Hepatocyte (in vitro differentiated cells): ENCODE measurements around the gene ISY1. TPM values are rescaled to one million over a fixed set of nuclear protein-coding genes. Genes with fewer than 3 reads are reported as not detected.
"Not testable (repeated sequence)": the region's sequence is repeated elsewhere in the genome, so short reads cannot be mapped to it uniquely, and the experiment has no call there.

Experiments used
- DNase-seq: peaks from one replicate; pipeline ENCODE4 v3.0.0-alpha.2; 2016; ENCODE audit warnings: low spot score
- H2AFZ ChIP-seq: fragments of 200-600 bp; sonication (generic); 2 replicates; pipeline ENCODE4 v1.6.0; 2016; ENCODE audit warnings: antibody characterized with exemption, mild to moderate bottlenecking
- H3K27ac ChIP-seq: fragments of 200-600 bp; sonication (generic); 2 replicates; pipeline ENCODE4 v1.5.1; 2016; ENCODE audit warnings: mild to moderate bottlenecking
- H3K27me3 ChIP-seq: fragments of 200-600 bp; sonication (generic); 2 replicates; pipeline ENCODE4 v1.6.1; 2016
- H3K36me3 ChIP-seq: fragments of 200-600 bp; sonication (generic); replicated peaks from 2 replicates; pipeline ENCODE4 v1.5.1; 2016; ENCODE audit warnings: low read depth; ENCODE audit not compliant: insufficient read depth
- H3K4me1 ChIP-seq: fragments of 200-600 bp; sonication (generic); 2 replicates; pipeline ENCODE4 v1.5.1; 2016; ENCODE audit warnings: mild to moderate bottlenecking, moderate library complexity; ENCODE audit not compliant: insufficient read depth
- H3K4me2 ChIP-seq: fragments of 200-600 bp; sonication (generic); 2 replicates; pipeline ENCODE4 v1.6.0; 2016
- H3K4me3 ChIP-seq: fragments of 200-600 bp; sonication (generic); 2 replicates; pipeline ENCODE4 v1.5.1; 2016; ENCODE audit warnings: mild to moderate bottlenecking
- H3K79me2 ChIP-seq: fragments of 200-600 bp; sonication (generic); 2 replicates; pipeline ENCODE4 v1.6.0; 2017; ENCODE audit warnings: mild to moderate bottlenecking
- H3K9me2 ChIP-seq: fragments of 200-600 bp; sonication (generic); replicated peaks from 2 replicates; pipeline ENCODE4 v1.6.0; 2017; ENCODE audit warnings: mild to moderate bottlenecking; ENCODE audit not compliant: insufficient read depth
- H3K9me3 ChIP-seq: fragments of 200-600 bp; sonication (generic); 2 replicates; pipeline ENCODE4 v1.5.1; 2016; ENCODE audit warnings: low read depth, mild to moderate bottlenecking
- H4K20me1 ChIP-seq: fragments of 200-600 bp; sonication (generic); 2 replicates; pipeline ENCODE4 v1.6.0; 2016; ENCODE audit warnings: mild to moderate bottlenecking; ENCODE audit not compliant: insufficient read depth, poor library complexity, severe bottlenecking
- EZH2 ChIP-seq: fragments of 200-600 bp; sonication (generic); IDR thresholded peaks from 2 replicates; pipeline ENCODE4 v1.6.1; 2016; ENCODE audit warnings: antibody characterized with exemption, mild to moderate bottlenecking, borderline replicate concordance
- EZH2phosphoT487 ChIP-seq: fragments of 200-600 bp; sonication (generic); IDR thresholded peaks from one replicate; pipeline ENCODE4 v1.6.1; 2018; ENCODE audit warnings: antibody characterized with exemption, mild to moderate bottlenecking, low read depth, moderate library complexity; ENCODE audit not compliant: unreplicated experiment, severe bottlenecking
- WGBS: methylation state at CpG from one replicate; pipeline ENCODE4 v1.1.6; 2016; ENCODE audit warnings: low lambda C conversion rate; ENCODE audit errors: missing lambda C conversion rate; 5-methylcytosine and 5-hydroxymethylcytosine counted together
- polyA plus RNA-seq: library from polyadenylated mRNA; unstranded; fragments of >200 nt; fragmentation: Nextera tagmentation; extraction: Ambion mirVana; gene quantifications from 2 replicates; pipeline ENCODE4 v1.2.1, GENCODE V29; 2016
- total RNA-seq: library from RNA; depleted of rRNA; stranded (reverse); fragments of >200 nt; gene quantifications from 2 replicates; pipeline ENCODE4 v1.2.3, GENCODE V29; 2014
- TF ChIP-seq, protein P1 (sequence below): fragments of 200-600 bp; sonication (generic); IDR thresholded peaks from 2 replicates; pipeline ENCODE4 v1.5.1; 2016; ENCODE audit warnings: antibody characterized with exemption, mild to moderate bottlenecking; ENCODE audit not compliant: poor library complexity

Gene ISY1
- total and polyA plus RNA-seq, 2 experiments from 2014 or later: 20.1 to 35.8 TPM

DNA sequence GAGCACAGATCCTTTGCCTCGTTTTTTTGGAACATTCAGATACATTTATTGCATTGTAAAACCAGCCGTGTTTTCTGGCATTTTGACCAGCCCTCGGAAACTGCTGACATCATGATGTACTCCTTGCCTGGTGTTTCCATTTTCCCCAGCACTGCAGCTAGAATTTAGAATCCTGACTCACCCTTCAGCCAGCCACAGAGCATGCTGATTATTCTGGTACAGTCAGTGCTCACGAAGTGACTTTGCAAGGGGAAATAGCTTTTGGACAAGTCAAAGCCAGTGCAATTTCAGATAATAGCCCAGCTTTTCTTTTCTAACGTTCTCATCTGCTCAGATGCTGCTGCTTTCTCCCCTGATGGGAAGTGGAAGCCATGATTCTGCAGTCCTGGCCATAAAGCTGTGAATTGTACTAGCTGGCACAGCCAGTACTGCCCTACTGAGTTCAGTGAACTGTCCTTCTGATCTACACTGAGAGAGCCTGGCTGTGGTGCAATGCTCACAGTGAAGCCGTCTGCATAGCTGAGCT, 34.9 kb upstream of the ISY1 start:
- H2AFZ ChIP-seq: no peak overlapping the region
- H3K27ac ChIP-seq: peak overlapping the region; percentile 70
- no peak overlapping the region for H3K4me3 ChIP-seq
- H3K79me2 ChIP-seq: no peaks in the 10 kb centered on the region
- TF ChIP-seq, protein P1, sequence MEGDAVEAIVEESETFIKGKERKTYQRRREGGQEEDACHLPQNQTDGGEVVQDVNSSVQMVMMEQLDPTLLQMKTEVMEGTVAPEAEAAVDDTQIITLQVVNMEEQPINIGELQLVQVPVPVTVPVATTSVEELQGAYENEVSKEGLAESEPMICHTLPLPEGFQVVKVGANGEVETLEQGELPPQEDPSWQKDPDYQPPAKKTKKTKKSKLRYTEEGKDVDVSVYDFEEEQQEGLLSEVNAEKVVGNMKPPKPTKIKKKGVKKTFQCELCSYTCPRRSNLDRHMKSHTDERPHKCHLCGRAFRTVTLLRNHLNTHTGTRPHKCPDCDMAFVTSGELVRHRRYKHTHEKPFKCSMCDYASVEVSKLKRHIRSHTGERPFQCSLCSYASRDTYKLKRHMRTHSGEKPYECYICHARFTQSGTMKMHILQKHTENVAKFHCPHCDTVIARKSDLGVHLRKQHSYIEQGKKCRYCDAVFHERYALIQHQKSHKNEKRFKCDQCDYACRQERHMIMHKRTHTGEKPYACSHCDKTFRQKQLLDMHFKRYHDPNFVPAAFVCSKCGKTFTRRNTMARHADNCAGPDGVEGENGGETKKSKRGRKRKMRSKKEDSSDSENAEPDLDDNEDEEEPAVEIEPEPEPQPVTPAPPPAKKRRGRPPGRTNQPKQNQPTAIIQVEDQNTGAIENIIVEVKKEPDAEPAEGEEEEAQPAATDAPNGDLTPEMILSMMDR: no peak
- TF ChIP-seq EZH2 (no peak), EZH2phosphoT487 (no peak)
- H3K27me3 ChIP-seq: no peaks in the 10 kb centered on the region
- no peaks in the 10 kb centered on the region for H3K4me1 ChIP-seq
- no peaks in the 10 kb centered on the region for H3K9me2 ChIP-seq
- no peaks in the 10 kb centered on the region for H3K36me3 ChIP-seq
- peak overlapping the region; percentile 40 for H3K4me2 ChIP-seq
- WGBS: 54% methylated on average over 6 of the region's 6 CpGs
- no peaks in the 10 kb centered on the region for H3K9me3 ChIP-seq
- DNase-seq: peak; percentile 64
- no peaks in the 10 kb centered on the region for H4K20me1 ChIP-seq

DNA sequence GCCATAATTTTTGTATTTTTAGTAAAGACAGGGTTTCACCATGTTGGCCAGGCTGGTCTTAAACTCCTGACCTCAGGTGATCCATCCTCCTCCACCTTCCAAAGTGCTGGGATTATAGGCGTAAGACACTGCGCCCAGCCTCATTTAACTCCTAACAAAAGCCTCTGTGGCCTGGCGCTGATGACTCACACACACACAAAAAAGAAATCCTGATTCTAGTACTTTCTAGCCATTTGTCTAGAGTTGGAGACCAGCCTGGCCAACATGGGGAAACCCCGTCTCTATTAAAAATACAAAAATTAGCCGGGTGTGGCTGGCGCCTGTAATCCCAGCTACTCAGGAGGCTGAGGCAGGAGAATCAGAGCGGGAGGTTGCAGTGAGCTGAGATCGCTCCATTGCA, 28.9 kb upstream of the ISY1 start:
- not testable (repeated sequence) for H3K27ac ChIP-seq, H4K20me1 ChIP-seq, H3K9me3 ChIP-seq, DNase-seq, H2AFZ ChIP-seq, H3K4me1 ChIP-seq, H3K9me2 ChIP-seq, H3K36me3 ChIP-seq, H3K27me3 ChIP-seq, H3K4me2 ChIP-seq, H3K4me3 ChIP-seq
- 97% methylated on average over 8 of the region's 8 CpGs for WGBS
- H3K79me2 ChIP-seq: peaks cover 16% of the 10 kb centered on the region

DNA sequence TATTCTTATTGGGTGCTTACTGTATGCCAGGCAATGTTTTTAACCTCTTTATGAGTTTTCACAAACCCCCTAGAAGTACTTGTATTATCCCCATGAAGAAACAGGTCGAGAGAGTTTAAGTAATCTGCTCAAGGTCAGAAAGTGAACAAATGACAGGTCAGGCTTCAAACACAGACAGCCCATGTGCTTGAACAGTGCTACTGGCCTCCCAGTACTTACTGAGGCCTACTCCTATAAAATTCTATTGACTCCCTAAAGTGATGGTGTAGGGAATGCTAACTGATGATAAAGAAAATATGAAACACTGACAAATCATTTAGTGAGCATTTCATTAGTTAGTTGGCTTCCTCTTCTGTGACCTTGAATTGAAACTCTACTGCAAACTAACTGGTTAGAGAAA, 27.0 kb upstream of the ISY1 start:
- TF ChIP-seq, protein P1: no peak
- TF ChIP-seq EZH2phosphoT487 (no peak), EZH2 (no peak)
- WGBS: 76% methylated on average over 1 of the region's 1 CpG
- no peaks in the 10 kb centered on the region for H3K36me3 ChIP-seq
- H3K9me3 ChIP-seq: no peaks in the 10 kb centered on the region
- H3K4me3 ChIP-seq: no peak overlapping the region
- peaks cover under 1% of the 10 kb centered on the region for H4K20me1 ChIP-seq
- H3K4me2 ChIP-seq: no peak overlapping the region
- peaks cover 31% of the 10 kb centered on the region for H3K79me2 ChIP-seq
- no peak overlapping the region for H3K27ac ChIP-seq
- no peaks in the 10 kb centered on the region for H3K9me2 ChIP-seq
- DNase-seq: no peak
- H3K27me3 ChIP-seq: no peaks in the 10 kb centered on the region
- H2AFZ ChIP-seq: no peak overlapping the region
- H3K4me1 ChIP-seq: peaks cover 11% of the 10 kb centered on the region

DNA sequence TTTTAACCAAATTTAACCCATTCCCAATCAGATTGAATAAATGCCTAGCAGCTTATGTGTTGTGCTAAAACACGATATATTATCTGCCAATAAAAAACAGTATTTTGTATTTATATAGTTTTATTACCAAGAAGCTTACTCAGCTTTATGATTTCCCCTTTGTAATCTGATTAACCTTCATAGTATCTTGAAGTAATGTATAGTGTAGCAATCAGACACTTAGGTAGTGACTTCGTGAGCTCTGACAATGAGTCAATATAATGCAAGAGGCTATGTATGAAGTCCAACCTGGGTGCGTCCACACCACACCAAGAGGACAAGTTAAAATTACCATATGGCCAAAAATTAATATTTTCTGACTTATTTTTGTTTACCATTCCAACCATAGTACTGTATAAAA, 24.9 kb upstream of the ISY1 start:
- Histone ChIP-seq H3K4me2 (no peak overlapping the region), H3K36me3 (no peaks in the 10 kb centered on the region), H4K20me1 (peaks cover 22% of the 10 kb centered on the region), H3K27ac (no peak overlapping the region), H2AFZ (no peak overlapping the region), H3K27me3 (no peaks in the 10 kb centered on the region), H3K9me3 (no peaks in the 10 kb centered on the region), H3K4me1 (peaks cover 11% of the 10 kb centered on the region), H3K9me2 (no peaks in the 10 kb centered on the region), H3K4me3 (no peak overlapping the region), H3K79me2 (peaks cover 51% of the 10 kb centered on the region)
- no peak for DNase-seq
- TF ChIP-seq, protein P1: no peak
- TF ChIP-seq EZH2 (no peak), EZH2phosphoT487 (no peak)
- WGBS: 82% methylated on average over 3 of the region's 3 CpGs

DNA sequence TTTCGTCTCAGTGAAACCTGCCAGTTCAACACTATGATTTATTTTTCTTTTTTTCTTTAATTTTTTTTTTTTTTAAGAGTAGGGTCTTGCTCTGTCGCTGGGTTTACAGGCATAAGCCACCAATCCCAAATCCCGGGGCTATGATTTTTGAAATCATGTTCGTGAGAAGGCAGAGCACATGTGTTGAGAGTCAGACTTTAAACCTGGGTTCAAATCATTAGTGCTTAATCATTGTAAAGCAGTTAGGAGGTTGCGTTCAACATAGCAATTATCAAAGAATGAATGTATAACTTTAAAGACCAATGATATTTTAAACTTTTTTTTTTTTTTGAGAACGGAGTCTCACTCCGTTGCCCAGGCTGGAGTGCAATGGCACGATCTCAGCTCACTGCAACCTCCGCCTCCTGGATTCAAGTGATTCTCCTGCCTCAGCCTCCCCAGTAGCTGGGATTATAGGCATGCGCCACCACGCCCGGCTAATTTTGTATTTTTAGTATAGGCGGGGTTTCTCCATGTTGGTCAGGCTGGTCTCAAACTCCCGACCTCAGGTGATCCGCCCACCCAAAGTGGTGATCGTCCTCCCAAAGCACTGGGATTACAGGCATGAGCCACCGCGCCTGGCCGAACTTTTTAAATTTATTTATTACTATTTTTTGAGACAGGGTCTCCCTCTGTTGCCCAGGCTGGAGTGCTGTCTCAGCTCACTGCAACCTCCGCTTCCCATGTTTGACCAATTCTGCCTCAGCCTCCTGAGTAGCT, 24.1 kb upstream of the ISY1 start:
- H3K4me3 ChIP-seq: peak overlapping the region; percentile 56
- WGBS: 92% methylated on average over 20 of the region's 20 CpGs

More for the DNA sequence above, 24.1 kb upstream of the ISY1 start:
- not testable (repeated sequence) for H3K27me3 ChIP-seq, H3K9me3 ChIP-seq, DNase-seq, H3K9me2 ChIP-seq, H3K36me3 ChIP-seq, H2AFZ ChIP-seq
- H3K27ac ChIP-seq: peak overlapping the region; percentile 96
- peaks cover 30% of the 10 kb centered on the region for H4K20me1 ChIP-seq
- H3K4me2 ChIP-seq: peak overlapping the region; percentile 84
- peaks cover 19% of the 10 kb centered on the region for H3K4me1 ChIP-seq
- peaks cover 59% of the 10 kb centered on the region for H3K79me2 ChIP-seq
